Activated CD8-positive, alpha-beta memory T cell treated with anti-CD3 and anti-CD28 coated beads, Interleukin-2, amount 50 U/mL, for 1 hour (primary cell): Measurements from ENCODE around the gene SFXN4.
"Not testable (repeated sequence)": the region's sequence is repeated elsewhere in the genome, so short reads cannot be mapped to it uniquely, and the experiment has no call there.

ENCODE experiments used
- DNase-seq: peaks from one replicate; pipeline ENCODE4 v3.0.0-alpha.2; 2020; ENCODE audit errors: extremely low read depth

SFXN4 gene

DNA sequence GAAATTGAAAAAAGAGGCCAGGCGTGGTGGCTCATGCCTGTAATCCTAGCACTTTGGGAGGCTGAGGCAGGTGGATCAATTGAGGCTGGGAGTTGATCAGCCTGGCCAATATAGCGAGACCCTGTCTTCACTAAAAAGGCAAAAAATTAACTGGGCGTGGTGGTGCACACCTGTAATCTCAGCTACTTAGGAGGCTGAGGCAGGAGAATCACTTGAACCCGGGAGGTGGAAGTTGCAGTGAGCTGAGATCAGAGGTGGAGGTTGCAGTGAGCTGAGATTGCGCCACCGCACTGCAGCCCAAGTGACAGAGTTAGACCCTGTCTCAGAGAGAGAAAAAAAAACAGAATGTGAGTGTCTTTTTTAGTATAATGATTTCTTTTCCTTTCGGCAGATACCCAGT lies 59.6 kb downstream of the SFXN4 start:
- not testable (repeated sequence) for DNase-seq

GRCh38 chr10:119105155-119105554 lies 60.4 kb downstream of the SFXN4 start:
- no peak for DNase-seq

GRCh38 chr10:119104654-119105015 lies 60.9 kb downstream of the SFXN4 start:
- DNase-seq: no peak

DNA sequence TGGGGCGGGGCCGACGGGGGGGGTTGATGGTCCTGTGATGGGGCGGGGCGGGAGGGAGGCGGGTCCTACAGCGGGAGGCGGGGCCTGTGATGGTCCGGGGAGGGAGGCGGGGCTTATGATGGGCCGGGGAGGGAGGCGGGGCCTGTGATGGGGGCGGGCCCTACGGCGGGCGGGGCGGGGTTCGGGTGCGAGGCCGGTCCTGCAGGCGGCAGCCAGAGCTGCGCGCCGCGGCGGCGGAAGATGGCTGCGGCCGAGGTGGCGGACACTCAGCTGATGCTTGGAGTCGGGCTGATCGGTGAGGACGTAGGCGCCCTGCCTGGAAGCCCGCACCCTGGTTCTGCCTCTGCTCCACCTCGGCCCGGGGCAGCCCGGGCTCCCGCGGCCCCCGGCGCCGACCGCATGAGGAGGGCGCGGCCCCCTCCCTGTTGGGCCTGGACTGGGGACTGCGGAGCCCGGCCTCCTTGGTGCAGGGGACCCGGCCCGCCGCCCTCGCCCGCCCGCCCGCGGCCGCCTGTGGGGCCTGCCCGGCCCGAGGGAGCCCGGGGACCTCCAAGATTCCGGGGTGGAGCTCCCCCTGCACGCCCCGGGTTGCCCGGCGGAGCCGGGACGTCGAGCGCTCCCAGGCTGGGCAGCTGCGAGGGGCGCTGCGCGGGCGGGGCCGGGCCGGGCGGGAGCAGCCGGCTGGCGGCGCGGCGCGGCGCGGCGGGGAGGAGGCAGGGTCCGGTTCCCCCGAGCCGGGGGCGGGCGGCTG lies 61.4 kb downstream of the SFXN4 start, which contains the start of gene DENND10:
Gene DENND10, plus strand, starts transcription at position 211 of the 751 bp plus-strand sequence. Its CDS starts 30 bp downstream, at position 241.
- DNase-seq: no peak

DNA sequence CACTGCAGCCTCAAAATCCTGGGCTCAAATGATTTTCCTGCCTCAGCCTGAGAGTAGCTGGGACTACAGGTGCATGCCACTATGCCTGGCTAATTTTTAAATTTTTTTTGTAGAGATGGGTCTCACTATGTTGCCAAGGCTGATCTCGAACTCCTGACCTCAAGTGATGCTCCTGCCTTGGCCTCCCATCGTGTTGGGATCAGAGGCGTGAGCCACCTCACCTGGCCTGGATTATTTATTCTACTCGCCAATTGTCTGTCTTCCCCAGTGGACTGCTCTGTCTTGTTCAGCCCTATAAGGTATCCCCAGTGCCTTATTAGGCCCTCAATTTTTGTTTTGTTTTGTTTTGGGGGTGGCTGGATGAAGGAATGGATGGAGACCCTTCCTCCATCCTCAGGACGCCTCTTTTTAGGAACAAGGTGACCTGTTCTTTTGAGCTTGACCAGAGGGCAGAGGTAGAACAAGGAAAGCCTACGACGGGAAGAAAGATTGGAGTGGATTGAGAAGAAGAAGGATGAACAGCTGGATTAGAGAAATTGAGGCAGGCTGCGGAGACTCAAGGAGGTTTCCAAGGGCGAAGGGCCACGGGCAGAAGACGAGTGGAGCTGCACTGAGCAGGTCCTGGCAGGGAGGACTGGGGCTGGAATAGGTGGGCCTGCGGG lies 62.1 kb downstream of the SFXN4 start:
- DNase-seq: no peak

DNA sequence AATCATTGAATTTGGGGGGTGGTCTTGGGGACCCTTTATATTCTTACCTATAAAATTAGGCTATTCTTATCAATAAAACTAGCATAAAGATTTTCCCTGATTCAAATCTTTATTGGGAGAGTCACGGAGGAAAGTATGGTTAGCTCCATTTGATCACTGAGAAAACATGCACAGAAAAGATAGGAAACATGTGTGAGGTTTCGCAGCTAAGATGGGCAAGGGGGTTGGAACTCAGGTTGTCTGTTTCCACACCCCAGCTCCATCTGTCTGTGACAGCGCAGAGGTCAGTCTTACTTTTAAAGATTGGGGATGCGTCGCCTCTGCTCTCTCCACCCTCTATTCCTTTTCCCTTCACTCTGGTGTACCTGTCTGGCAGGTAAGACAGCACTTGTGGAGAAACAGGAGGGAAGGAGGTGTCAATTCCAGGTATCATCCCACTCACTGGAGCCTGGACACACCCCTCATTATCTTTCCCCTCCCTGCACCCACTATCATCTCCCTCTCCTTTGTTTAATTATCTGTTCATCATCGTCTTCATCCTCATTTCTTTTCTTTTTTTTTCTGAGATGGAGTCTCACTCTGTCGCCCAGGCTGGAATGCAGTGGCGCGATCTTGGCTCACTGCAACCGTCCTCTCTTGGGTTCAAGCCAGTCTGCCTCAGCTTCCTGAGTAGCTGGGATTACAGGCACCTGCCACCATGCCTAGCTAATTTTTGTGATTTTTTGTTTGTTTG lies 64.0 kb downstream of the SFXN4 start:
- DNase-seq: no peak

- DNase-seq: no peak
Observed at GRCh38 chr10:119100434-119101238, 64.9 kb downstream of the SFXN4 start.

DNA sequence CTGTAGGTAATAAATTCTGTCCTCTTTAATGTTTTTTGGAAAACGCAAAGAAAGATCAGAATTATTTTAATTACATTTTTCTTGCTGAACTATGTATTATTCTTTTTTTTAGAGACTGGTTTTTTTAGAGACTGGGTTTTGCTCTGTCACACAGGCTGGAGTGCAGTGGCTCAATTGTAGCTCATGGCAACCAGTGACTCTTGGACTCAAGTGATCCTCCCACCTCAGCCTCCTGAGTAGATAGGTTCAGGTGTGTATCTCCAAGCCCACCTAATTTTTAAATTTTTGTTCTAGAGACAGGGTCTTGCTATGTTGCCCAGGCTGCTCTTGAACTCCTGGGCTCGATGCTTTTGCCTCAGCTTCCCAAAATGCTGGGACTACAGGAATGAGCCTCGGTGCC lies 66.9 kb downstream of the SFXN4 start:
- no peak for DNase-seq

DNA sequence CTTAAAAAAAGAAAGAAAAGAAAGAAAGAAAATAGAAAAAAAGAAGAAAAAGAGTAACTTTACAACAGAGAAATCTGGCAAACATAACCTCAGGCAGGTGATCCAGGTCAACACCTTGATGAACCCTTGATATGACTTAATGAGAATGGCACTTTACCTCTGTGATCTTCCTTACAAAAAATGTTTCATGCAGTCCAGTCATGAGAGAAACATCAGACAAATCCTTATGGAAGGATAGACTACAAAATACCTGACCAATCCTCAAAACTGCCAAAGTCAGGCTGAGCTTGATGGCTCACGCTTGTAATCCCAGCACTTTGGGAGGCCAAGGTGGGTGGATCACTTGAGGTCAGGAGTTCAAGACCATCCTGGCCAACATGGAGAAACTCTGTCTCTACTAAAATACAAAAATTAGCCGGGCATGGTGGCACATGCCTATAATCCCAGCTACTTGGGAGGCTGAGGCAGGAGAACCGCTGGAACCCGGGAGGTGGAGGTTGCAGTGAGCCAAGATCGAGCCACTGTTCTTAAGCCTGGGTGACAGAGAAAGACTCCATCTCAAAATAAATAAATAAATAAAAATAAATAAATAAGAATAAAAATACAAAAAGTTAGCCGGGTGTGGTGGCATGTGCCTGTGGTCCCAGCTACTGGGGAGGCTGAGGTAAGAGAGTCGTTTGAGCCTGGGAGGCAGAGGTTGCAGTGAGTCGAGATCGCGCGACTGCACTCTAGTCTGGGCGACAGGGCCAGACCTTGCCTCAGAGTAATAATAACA lies 68.7 kb downstream of the SFXN4 start:
- DNase-seq: not testable (repeated sequence)

DNA sequence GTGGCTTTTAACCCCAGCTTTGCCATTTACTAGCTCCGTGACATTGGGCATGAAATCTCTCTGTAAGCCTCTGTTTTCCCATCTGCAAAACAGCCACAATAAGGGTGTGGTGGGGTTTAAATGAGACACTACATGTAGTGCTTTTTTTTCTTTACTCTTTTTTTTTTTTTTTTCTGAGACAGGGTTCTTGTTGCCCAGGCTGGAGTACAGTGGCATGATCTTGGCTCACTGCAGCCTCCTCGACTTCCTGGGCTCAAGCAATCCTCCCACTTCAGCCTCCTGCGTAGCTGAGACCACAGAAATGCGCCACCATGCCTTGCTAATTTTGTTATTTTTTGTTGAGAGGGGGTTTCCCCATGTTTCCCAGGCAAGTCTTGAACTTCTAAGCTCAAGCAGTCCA lies 69.9 kb downstream of the SFXN4 start:
- no peak for DNase-seq

GRCh38 chr10:119090968-119091367 lies 74.5 kb downstream of the SFXN4 start:
- no peak for DNase-seq
